ENCODE results near the gene COASY.
"Not testable (repeated sequence)": the region's sequence is repeated elsewhere in the genome, so short reads cannot be mapped to it uniquely, and the experiment has no call there.

Gene COASY

GRCh38 chr17:42553161-42553818, 8.7 kb upstream of the COASY start:
- peak overlapping the region; percentile 89 for H3K27ac Mint-ChIP-seq
- peak overlapping the region; percentile 99 for H3K4me3 Mint-ChIP-seq
- intact Hi-C loops (cut with micrococcal nuclease) = no loop called here
- no peaks in the 10 kb centered on the region for H3K9me3 Mint-ChIP-seq
- peaks cover 35% of the 10 kb centered on the region for H3K36me3 Mint-ChIP-seq (ENCODE audit: low read depth)
- peaks cover 19% of the 10 kb centered on the region for H3K27me3 Mint-ChIP-seq
- peaks cover 47% of the 10 kb centered on the region for H3K4me1 Mint-ChIP-seq (ENCODE audit: low read depth)

- Mint-ChIP-seq H3K27ac (peak overlapping the region; percentile 89), H3K9me3 (no peaks in the 10 kb centered on the region), H3K36me3 (ENCODE audit: low read depth) (peaks cover 35% of the 10 kb centered on the region), H3K4me3 (peak overlapping the region; percentile 99), H3K27me3 (peaks cover 13% of the 10 kb centered on the region), H3K4me1 (ENCODE audit: low read depth) (peaks cover 44% of the 10 kb centered on the region)
- intact Hi-C loops (cut with micrococcal nuclease) = no loop called here
Observed at GRCh38 chr17:42553866-42554249, 8.1 kb upstream of the COASY start.

- H3K4me1 Mint-ChIP-seq (ENCODE audit: low read depth) = peaks cover 40% of the 10 kb centered on the region
- peaks cover 35% of the 10 kb centered on the region for H3K36me3 Mint-ChIP-seq (ENCODE audit: low read depth)
- intact Hi-C loops (cut with micrococcal nuclease) = no loop called here
- peaks cover 7% of the 10 kb centered on the region for H3K27me3 Mint-ChIP-seq
- peak overlapping the region; percentile 99 for H3K4me3 Mint-ChIP-seq
- H3K27ac Mint-ChIP-seq = peak overlapping the region; percentile 89
- no peaks in the 10 kb centered on the region for H3K9me3 Mint-ChIP-seq
Observed at GRCh38 chr17:42554250-42555121, 7.5 kb upstream of the COASY start.

- peaks cover 35% of the 10 kb centered on the region for H3K36me3 Mint-ChIP-seq (ENCODE audit: low read depth)
- H3K4me1 Mint-ChIP-seq (ENCODE audit: low read depth) = peaks cover 44% of the 10 kb centered on the region
- intact Hi-C loops (cut with micrococcal nuclease) = no loop called here
- H3K9me3 Mint-ChIP-seq = no peaks in the 10 kb centered on the region
- H3K27me3 Mint-ChIP-seq = peaks cover 6% of the 10 kb centered on the region
- peak overlapping the region; percentile 99 for H3K4me3 Mint-ChIP-seq
- H3K27ac Mint-ChIP-seq = peak overlapping the region; percentile 89
Observed at GRCh38 chr17:42555122-42555622, 6.8 kb upstream of the COASY start.

GRCh38 chr17:42555961-42556617, 5.9 kb upstream of the COASY start:
- H3K27me3 Mint-ChIP-seq; intact Hi-C loops (cut with micrococcal nuclease); H3K27ac Mint-ChIP-seq; H3K4me3 Mint-ChIP-seq; H3K9me3 Mint-ChIP-seq: not testable (repeated sequence)
- Mint-ChIP-seq H3K4me1 (ENCODE audit: low read depth) (peaks cover 44% of the 10 kb centered on the region), H3K36me3 (ENCODE audit: low read depth) (peaks cover 29% of the 10 kb centered on the region)

GRCh38 chr17:42559075-42559474, 2.9 kb upstream of the COASY start:
- Mint-ChIP-seq H3K36me3 (ENCODE audit: low read depth) (peaks cover 32% of the 10 kb centered on the region), H3K27ac (peak overlapping the region; percentile 23), H3K4me3 (no peak overlapping the region), H3K9me3 (no peaks in the 10 kb centered on the region), H3K27me3 (peaks cover 1% of the 10 kb centered on the region), H3K4me1 (ENCODE audit: low read depth) (peaks cover 45% of the 10 kb centered on the region)
- intact Hi-C loops (cut with micrococcal nuclease) = no loop called here

GRCh38 chr17:42560246-42560645, 1.7 kb upstream of the COASY start:
- H3K27me3 Mint-ChIP-seq = peaks cover 1% of the 10 kb centered on the region
- H3K4me3 Mint-ChIP-seq = no peak overlapping the region
- H3K36me3 Mint-ChIP-seq (ENCODE audit: low read depth) = peaks cover 38% of the 10 kb centered on the region
- H3K27ac Mint-ChIP-seq = no peak overlapping the region
- intact Hi-C loops (cut with micrococcal nuclease) = no loop called here
- H3K4me1 Mint-ChIP-seq (ENCODE audit: low read depth) = peaks cover 47% of the 10 kb centered on the region
- H3K9me3 Mint-ChIP-seq = no peaks in the 10 kb centered on the region

- intact Hi-C loops (cut with micrococcal nuclease) = no loop called here
- Mint-ChIP-seq H3K4me3 (peak overlapping the region; percentile 98), H3K4me1 (ENCODE audit: low read depth) (peaks cover 55% of the 10 kb centered on the region), H3K9me3 (no peaks in the 10 kb centered on the region), H3K27ac (peak overlapping the region; percentile 97), H3K36me3 (ENCODE audit: low read depth) (peaks cover 61% of the 10 kb centered on the region), H3K27me3 (no peaks in the 10 kb centered on the region)
Observed at GRCh38 chr17:42562388-42563142, 617 bp downstream of the COASY start.

GRCh38 chr17:42563143-42563509, 1.2 kb downstream of the COASY start:
- Mint-ChIP-seq H3K36me3 (ENCODE audit: low read depth) (peaks cover 66% of the 10 kb centered on the region), H3K9me3 (no peaks in the 10 kb centered on the region), H3K4me1 (ENCODE audit: low read depth) (peaks cover 60% of the 10 kb centered on the region), H3K4me3 (peak overlapping the region; percentile 98), H3K27me3 (no peaks in the 10 kb centered on the region), H3K27ac (peak overlapping the region; percentile 97)
- intact Hi-C loops (cut with micrococcal nuclease) = no loop called here

- H3K27me3 Mint-ChIP-seq = no peaks in the 10 kb centered on the region
- H3K27ac Mint-ChIP-seq = peak overlapping the region; percentile 97
- peaks cover 69% of the 10 kb centered on the region for H3K36me3 Mint-ChIP-seq (ENCODE audit: low read depth)
- H3K9me3 Mint-ChIP-seq = no peaks in the 10 kb centered on the region
- H3K4me3 Mint-ChIP-seq = peak overlapping the region; percentile 98
- intact Hi-C loops (cut with micrococcal nuclease) = no loop called here
- H3K4me1 Mint-ChIP-seq (ENCODE audit: low read depth) = peaks cover 62% of the 10 kb centered on the region
Observed at GRCh38 chr17:42563543-42563942, 1.6 kb downstream of the COASY start.

GRCh38 chr17:42563950-42564349, 2.0 kb downstream of the COASY start:
- H3K4me1 Mint-ChIP-seq (ENCODE audit: low read depth) = peaks cover 66% of the 10 kb centered on the region
- peak overlapping the region; percentile 97 for H3K27ac Mint-ChIP-seq
- intact Hi-C loops (cut with micrococcal nuclease) = no loop called here
- peak overlapping the region; percentile 98 for H3K4me3 Mint-ChIP-seq
- peaks cover 73% of the 10 kb centered on the region for H3K36me3 Mint-ChIP-seq (ENCODE audit: low read depth)
- H3K27me3 Mint-ChIP-seq = no peaks in the 10 kb centered on the region
- no peaks in the 10 kb centered on the region for H3K9me3 Mint-ChIP-seq

GRCh38 chr17:42564815-42565522, 3.0 kb downstream of the COASY start:
- no peak overlapping the region for H3K27ac Mint-ChIP-seq
- H3K36me3 Mint-ChIP-seq (ENCODE audit: low read depth) = peaks cover 83% of the 10 kb centered on the region
- H3K27me3 Mint-ChIP-seq = no peaks in the 10 kb centered on the region
- H3K4me3 Mint-ChIP-seq = no peak overlapping the region
- no peaks in the 10 kb centered on the region for H3K9me3 Mint-ChIP-seq
- intact Hi-C loops (cut with micrococcal nuclease) = no loop called here
- peaks cover 71% of the 10 kb centered on the region for H3K4me1 Mint-ChIP-seq (ENCODE audit: low read depth)

Data from dendritic cell treated with granulocyte-macrophage colony-stimulating factor and Interleukin-4, amounts not matched to agents 40 ng/mL and 50 ng/mL, for 4 days (primary cell).